GM21825 (cell line): ENCODE data around the gene CCDC179.

Experiments used
- ATAC-seq: cut with Tn5 transposase; IDR thresholded peaks from one replicate; pipeline ENCODE4 v1.9.1; 2021; ENCODE audit warnings: mild to moderate bottlenecking, moderate library complexity; ENCODE audit not compliant: unreplicated experiment

CCDC179 gene

GRCh38 chr11:22808571-22809197 lies 51.6 kb downstream of the CCDC179 start:
- ATAC-seq, result peak; percentile 40

- peak; percentile 93 for ATAC-seq
Observed at GRCh38 chr11:22807855-22808570, 52.3 kb downstream of the CCDC179 start.

GRCh38 chr11:22807391-22807790 lies 52.9 kb downstream of the CCDC179 start:
- ATAC-seq, result no peak

GRCh38 chr11:22802861-22803260 lies 57.4 kb downstream of the CCDC179 start:
- ATAC-seq, result no peak

GRCh38 chr11:22800482-22800881 lies 59.8 kb downstream of the CCDC179 start:
- ATAC-seq, result no peak

- no peak for ATAC-seq
Observed at GRCh38 chr11:22798901-22799300, 61.4 kb downstream of the CCDC179 start.

- ATAC-seq, result no peak
Observed at GRCh38 chr11:22797047-22797446, 63.2 kb downstream of the CCDC179 start.
